ENCODE measurements around the gene UBE2O. TPM values are rescaled to one million over a fixed set of nuclear protein-coding genes. Genes with fewer than 3 reads are reported as not detected.

The UBE2O gene
- total RNA-seq, 1 donor from 2014 or later, result 18.1 TPM

GRCh38 chr17:76345377-76345974, 107.5 kb downstream of the UBE2O start:
- no peak for DNase-seq

- no peak for DNase-seq
Measured at GRCh38 chr17:76343106-76343505, 109.8 kb downstream of the UBE2O start.

GRCh38 chr17:76341301-76341700, 111.7 kb downstream of the UBE2O start:
- no peak for DNase-seq

Other genes with a start within 250 kb of the UBE2O start
- gene RNF157, start 212.7 kb downstream of the UBE2O start, total RNA-seq, result 6.7 TPM
- 3.6 TPM for gene UBALD2, start 187.8 kb downstream of the UBE2O start, total RNA-seq
- gene QRICH2, start 144.9 kb downstream of the UBE2O start, total RNA-seq, result 2.1 TPM
- 55.8 TPM for gene PRPSAP1, start 99.2 kb downstream of the UBE2O start, total RNA-seq
- 6.5 TPM for gene SPHK1, start 68.5 kb downstream of the UBE2O start, total RNA-seq
- not detected for gene AANAT, start 14.5 kb upstream of the UBE2O start, total RNA-seq
- gene RHBDF2, start 48.3 kb upstream of the UBE2O start, total RNA-seq, result 8.7 TPM
- 12.2 TPM for gene CYGB, start 84.6 kb upstream of the UBE2O start, total RNA-seq
- 0.31 TPM for gene PRCD, start 86.9 kb upstream of the UBE2O start, total RNA-seq
- gene ST6GALNAC2, start 132.7 kb upstream of the UBE2O start, total RNA-seq, result 11.7 TPM
- 1.7 TPM for gene ST6GALNAC1, start 190.6 kb upstream of the UBE2O start, total RNA-seq